Vagina (tissue), 2 donors: ENCODE measurements around the gene EEF1AKMT4. TPM values are rescaled to one million over a fixed set of nuclear protein-coding genes. Genes with fewer than 3 reads are reported as not detected.

Experiments used
- DNase-seq, 2 donors: peaks; one replicate each; pipeline ENCODE4 v3.0.0-alpha.2; 2017; ENCODE audit errors: extremely low spot score in 2 of 2
- H3K27ac ChIP-seq: fragments of 200-600 bp; sonication (generic); one replicate; pipeline ENCODE4 v1.5.1; 2019
- H3K27me3 ChIP-seq: fragments of 200-600 bp; sonication (generic); one replicate; pipeline ENCODE4 v1.5.1; 2019
- H3K36me3 ChIP-seq, 2 donors: fragments of 200-600 bp; sonication (generic); one replicate each; pipeline ENCODE4 v1.5.1; 2017 to 2019
- H3K4me1 ChIP-seq: fragments of 200-600 bp; sonication (generic); one replicate; pipeline ENCODE4 v1.5.1; 2019
- H3K4me3 ChIP-seq, 2 donors: fragments of 200-600 bp; sonication (generic); 1 replicate in 1 of 2; 2 replicates in 1 of 2; pipeline ENCODE4 v1.5.1; 2016 to 2019
- H3K9me3 ChIP-seq: fragments of 200-600 bp; sonication (generic); one replicate; pipeline ENCODE4 v1.5.1; 2019
- CTCF ChIP-seq, 3 experiments: fragments of 450-650 bp in 2 of 3; fragments of 200-600 bp in 1 of 3; sonication (generic) in 1 of 3; IDR thresholded peaks; one replicate each; pipeline ENCODE4 v1.5.1; 2017 to 2019; ENCODE audit warnings: antibody characterized with exemption in 3 of 3, mild to moderate bottlenecking in 2 of 3, moderate library complexity in 2 of 3
- POLR2A ChIP-seq, 2 donors: fragments of 450-650 bp; IDR thresholded peaks; one replicate each; pipeline ENCODE4 v1.6.1; 2017; ENCODE audit warnings: antibody characterized with exemption in 2 of 2, mild to moderate bottlenecking in 2 of 2, moderate library complexity in 2 of 2
- POLR2AphosphoS5 ChIP-seq, 2 donors: sonication (generic); formaldehyde crosslinking; IDR thresholded peaks; one replicate each; pipeline ENCODE4 v1.9.0; 2017; ENCODE audit warnings: antibody characterized with exemption in 2 of 2, mild to moderate bottlenecking in 2 of 2, low read depth in 1 of 2; ENCODE audit not compliant: insufficient read depth in 1 of 2
- intact Hi-C: fragments of 100-400 bp; cut with DNase I; formaldehyde crosslinking; loops from one replicate; pipeline ENCODE4 v1.15.1; 2023
- total RNA-seq: library from RNA; depleted of rRNA; stranded (reverse); fragments of >200 nt; gene quantifications from one replicate; pipeline ENCODE4 v1.2.3, GENCODE V29; 2016

Gene EEF1AKMT4
- total RNA-seq, 1 donor from 2014 or later: 5.6 TPM

DNA sequence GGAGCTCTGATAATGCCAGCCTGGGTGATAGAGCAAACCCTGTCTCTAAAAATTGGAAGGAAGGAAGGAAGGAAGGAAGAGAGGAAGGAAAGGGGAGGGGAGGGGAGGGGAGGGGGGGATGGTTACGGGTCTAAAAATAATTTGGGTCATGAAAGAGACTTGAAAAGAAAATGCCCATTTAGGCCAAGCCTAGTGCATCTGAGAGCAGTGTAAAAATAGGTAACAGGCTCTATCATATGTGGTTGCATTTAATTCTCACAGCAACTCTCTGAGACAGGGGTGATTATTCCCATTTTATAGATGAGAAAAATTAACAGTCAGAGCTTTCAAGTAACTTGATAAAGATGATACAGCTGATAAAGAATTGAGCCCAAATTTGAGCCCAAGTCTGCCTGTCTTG lies 22.8 kb downstream of the EEF1AKMT4 start:
- TF ChIP-seq POLR2A (IDR thresholded peaks at IDR 0.05) (no peak), CTCF (IDR thresholded peaks at IDR 0.05) (no peak), POLR2AphosphoS5 (IDR thresholded peaks at IDR 0.05; ENCODE audit: insufficient read depth in 1 of 2, low read depth in 1 of 2) (no peak)
- DNase-seq: no peak
- intact Hi-C loops: no loop called here
- peaks cover 8% of the 10 kb centered on the region for H3K4me1 ChIP-seq
- H3K4me3 ChIP-seq: no peak overlapping the region
- H3K36me3 ChIP-seq: no peaks in the 10 kb centered on the region
- H3K27ac ChIP-seq: no peak overlapping the region
- no peaks in the 10 kb centered on the region for H3K9me3 ChIP-seq
- no peaks in the 10 kb centered on the region for H3K27me3 ChIP-seq

DNA sequence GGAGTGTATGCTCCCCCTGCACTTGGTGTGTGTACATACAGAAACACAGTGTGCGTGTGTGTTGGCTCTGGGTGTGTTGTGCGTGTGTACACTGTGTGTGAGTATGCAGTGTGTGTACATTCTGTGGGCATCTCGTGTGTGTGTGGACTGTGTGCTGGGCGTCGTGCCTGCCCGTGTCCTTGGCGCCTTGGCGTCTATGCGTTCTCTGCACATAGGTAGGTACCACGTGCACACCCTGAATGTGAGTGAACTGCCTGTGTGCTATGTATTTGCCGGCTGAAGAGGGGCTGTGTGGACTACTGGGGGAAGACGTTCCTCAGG lies 25.9 kb downstream of the EEF1AKMT4 start:
- no peak for TF ChIP-seq POLR2A (IDR thresholded peaks at IDR 0.05)
- TF ChIP-seq POLR2AphosphoS5 (IDR thresholded peaks at IDR 0.05; ENCODE audit: insufficient read depth in 1 of 2, low read depth in 1 of 2): no peak
- no peak for TF ChIP-seq CTCF (IDR thresholded peaks at IDR 0.05)
- Histone ChIP-seq H3K4me3 (no peak overlapping the region), H3K9me3 (no peaks in the 10 kb centered on the region), H3K27me3 (no peaks in the 10 kb centered on the region), H3K36me3 (no peaks in the 10 kb centered on the region), H3K4me1 (peaks cover 8% of the 10 kb centered on the region), H3K27ac (no peak overlapping the region)
- no peak for DNase-seq
- intact Hi-C loops: no loop called here

GRCh38 chr3:184275961-184276910 lies 26.8 kb downstream of the EEF1AKMT4 start, which contains the start of gene ECE2:
ECE2 (plus strand) TSS chr3:184276022; CDS start chr3:184276154, 132 bp downstream.
- H3K27ac ChIP-seq: no peak within 1 kb of the TSS
- peaks cover 8% of the 10 kb centered on the region for H3K4me1 ChIP-seq
- no peaks in the 10 kb centered on the region for H3K9me3 ChIP-seq
- DNase-seq: no peak
- intact Hi-C loops: no loop called here
- no peak for TF ChIP-seq POLR2AphosphoS5 (IDR thresholded peaks at IDR 0.05; ENCODE audit: insufficient read depth in 1 of 2, low read depth in 1 of 2)
- TF ChIP-seq POLR2A (IDR thresholded peaks at IDR 0.05): no peak
- TF ChIP-seq CTCF (IDR thresholded peaks at IDR 0.05): no peak
- H3K27me3 ChIP-seq: no peaks in the 10 kb centered on the region
- no peak within 1 kb of the TSS for H3K4me3 ChIP-seq
- H3K36me3 ChIP-seq: no peaks in the 10 kb centered on the region

- no peak for DNase-seq
- no peaks in the 10 kb centered on the region for H3K27me3 ChIP-seq
- H3K36me3 ChIP-seq: no peaks in the 10 kb centered on the region
- intact Hi-C loops: no loop called here
- no peak overlapping the region for H3K4me3 ChIP-seq
- no peaks in the 10 kb centered on the region for H3K9me3 ChIP-seq
- H3K4me1 ChIP-seq: peaks cover 8% of the 10 kb centered on the region
- TF ChIP-seq POLR2A (IDR thresholded peaks at IDR 0.05) (no peak), CTCF (IDR thresholded peaks at IDR 0.05) (no peak), POLR2AphosphoS5 (IDR thresholded peaks at IDR 0.05; ENCODE audit: insufficient read depth in 1 of 2, low read depth in 1 of 2) (no peak)
- no peak overlapping the region for H3K27ac ChIP-seq
These were observed 27.9 kb downstream of the EEF1AKMT4 start for GRCh38 chr3:184277366-184277765.

DNA sequence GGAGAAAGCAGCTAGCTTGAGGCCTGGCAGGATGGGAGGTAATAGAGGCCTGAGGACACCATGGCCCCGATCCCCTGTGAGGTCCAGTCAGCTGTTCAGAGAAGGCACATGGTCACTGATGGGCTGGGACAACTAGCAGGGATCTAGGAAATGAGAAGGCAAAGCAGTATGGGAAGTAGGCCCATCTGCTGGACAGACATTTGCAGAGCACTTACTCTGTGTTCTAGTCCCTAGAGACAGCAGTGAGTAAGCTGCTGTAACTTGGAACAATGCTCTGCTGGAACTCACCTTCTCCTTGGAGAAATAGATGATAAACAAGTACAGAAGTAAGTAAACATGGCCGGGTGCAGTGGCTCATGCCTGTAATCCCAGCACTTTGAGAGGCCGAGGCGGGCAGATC lies 33.5 kb downstream of the EEF1AKMT4 start:
- no peak for DNase-seq
- H3K9me3 ChIP-seq: no peaks in the 10 kb centered on the region
- no peak overlapping the region for H3K27ac ChIP-seq
- TF ChIP-seq POLR2A (IDR thresholded peaks at IDR 0.05): no peak
- no peak for TF ChIP-seq POLR2AphosphoS5 (IDR thresholded peaks at IDR 0.05; ENCODE audit: insufficient read depth in 1 of 2, low read depth in 1 of 2)
- no peak for TF ChIP-seq CTCF (IDR thresholded peaks at IDR 0.05)
- H3K4me3 ChIP-seq: no peak overlapping the region
- no peaks in the 10 kb centered on the region for H3K27me3 ChIP-seq
- H3K4me1 ChIP-seq: no peaks in the 10 kb centered on the region
- intact Hi-C loops: loop anchor here (10.0 kb wide), 1 partner anchor 232 kb away; no protein-coding TSS in a partner anchor
- H3K36me3 ChIP-seq: no peaks in the 10 kb centered on the region
